ENCODE data around the gene ADNP.

- no peak for TF ChIP-seq CTCF (IDR thresholded peaks at IDR 0.05)
- no peak for TF ChIP-seq POLR2A (IDR thresholded peaks at IDR 0.05)
- no peak for TF ChIP-seq POLR2AphosphoS5 (IDR thresholded peaks at IDR 0.05)
These were observed 60.6 kb downstream of the ADNP start for GRCh38 chr20:50870561-50871161.

Measured in gastroesophageal sphincter (tissue), 3 donors.